Neural cell (in vitro differentiated cells): Measurements from ENCODE around the gene UQCR11. TPM values are rescaled to one million over a fixed set of nuclear protein-coding genes. Genes with fewer than 3 reads are reported as not detected.

Experiments used
- H2AFZ ChIP-seq: fragments of 200-600, 300-800 bp; sonication (generic), shearing (Covaris generic); 2 replicates; pipeline ENCODE4 v1.6.0; 2014; ENCODE audit warnings: low read depth, mild to moderate bottlenecking, antibody characterized with exemption, low read length, moderate library complexity
- H3F3A ChIP-seq: fragments of 200-600 bp; shearing (Covaris generic); 2 replicates; pipeline ENCODE4 v1.6.1; 2016; ENCODE audit warnings: mild to moderate bottlenecking, moderate library complexity, mixed read lengths, antibody characterized with exemption, low read length; ENCODE audit not compliant: insufficient read depth, poor library complexity, severe bottlenecking
- H3K27ac ChIP-seq: fragments of 200-600, 300-800 bp; sonication (generic), shearing (Covaris generic); 2 replicates; pipeline ENCODE4 v1.5.1; 2014; ENCODE audit warnings: mild to moderate bottlenecking, low read length, moderate library complexity
- H3K27me3 ChIP-seq: fragments of 300-800, 200-600 bp; sonication (generic), shearing (Covaris generic); 2 replicates; pipeline ENCODE4 v1.6.0; 2014; ENCODE audit warnings: mild to moderate bottlenecking, low read depth, low read length, moderate library complexity; ENCODE audit not compliant: insufficient read depth
- H3K36me3 ChIP-seq: fragments of 300-800, 200-600 bp; sonication (generic), shearing (Covaris generic); 2 replicates; pipeline ENCODE4 v1.5.1; 2014; ENCODE audit warnings: mild to moderate bottlenecking, antibody characterized with exemption, low read length, moderate library complexity; ENCODE audit not compliant: insufficient read depth
- H3K4me2 ChIP-seq: fragments of 300-800, 200-600 bp; sonication (generic), shearing (Covaris generic); 2 replicates; pipeline ENCODE4 v1.6.0; 2014; ENCODE audit warnings: mild to moderate bottlenecking, low read length
- H3K4me3 ChIP-seq: fragments of 300-800, 200-600 bp; sonication (generic), shearing (Covaris generic); 2 replicates; pipeline ENCODE4 v1.5.1; 2014; ENCODE audit warnings: mild to moderate bottlenecking, low read length, moderate library complexity
- H3K79me2 ChIP-seq: fragments of 200-600 bp; shearing (Covaris generic); replicated peaks from 2 replicates; pipeline ENCODE4 v1.6.0; 2014; ENCODE audit warnings: mild to moderate bottlenecking, low read length, moderate library complexity; ENCODE audit not compliant: insufficient read depth
- H3K9ac ChIP-seq: fragments of 300-800, 200-600 bp; sonication (generic), shearing (Covaris generic); 2 replicates; pipeline ENCODE4 v1.6.1; 2016; ENCODE audit warnings: mild to moderate bottlenecking, low read length, mixed read lengths
- H3K9me2 ChIP-seq: fragments of 200-600 bp; shearing (Covaris generic); 2 replicates; pipeline ENCODE4 v1.6.1; 2016; ENCODE audit warnings: mild to moderate bottlenecking, low read length, mixed read lengths; ENCODE audit not compliant: insufficient read depth
- H3K9me3 ChIP-seq: fragments of 200-600, 300-800 bp; sonication (generic), shearing (Covaris generic); 2 replicates; pipeline ENCODE4 v1.6.1; 2016; ENCODE audit warnings: mild to moderate bottlenecking, mixed run types, low read length, moderate library complexity, mixed read lengths
- H4K20me1 ChIP-seq: fragments of 200-600 bp; shearing (Covaris generic); 2 replicates; pipeline ENCODE4 v1.6.1; 2016; ENCODE audit warnings: mild to moderate bottlenecking, mixed run types; ENCODE audit not compliant: insufficient read depth
- EP300 ChIP-seq: fragments of 450-650 bp; conservative IDR thresholded peaks from 2 replicates; pipeline ENCODE4 v1.6.1; 2014; ENCODE audit warnings: antibody characterized with exemption, mild to moderate bottlenecking, moderate library complexity; ENCODE audit not compliant: poor library complexity, severe bottlenecking
- EZH2 ChIP-seq: fragments of 200-600, 300-800 bp; shearing (Covaris generic), sonication (generic); IDR thresholded peaks from 2 replicates; pipeline ENCODE4 v1.6.1; 2014; ENCODE audit warnings: antibody characterized with exemption, low read length, borderline replicate concordance, mild to moderate bottlenecking; ENCODE audit not compliant: insufficient read depth, poor library complexity, severe bottlenecking
- MXI1 ChIP-seq: fragments of 450-650 bp; conservative IDR thresholded peaks from 2 replicates; pipeline ENCODE4 v1.6.1; 2014; ENCODE audit warnings: antibody characterized with exemption, mild to moderate bottlenecking; ENCODE audit not compliant: poor library complexity, severe bottlenecking
- POLR2AphosphoS5 ChIP-seq: IDR thresholded peaks from 2 replicates; pipeline ENCODE4 v1.6.1; 2012
- RAD21 ChIP-seq: fragments of 450-650 bp; conservative IDR thresholded peaks from 2 replicates; pipeline ENCODE4 v1.6.1; 2014; ENCODE audit warnings: antibody characterized with exemption, mild to moderate bottlenecking, moderate library complexity
- SMC3 ChIP-seq: fragments of 450-650 bp; conservative IDR thresholded peaks from 2 replicates; pipeline ENCODE4 v1.6.1; 2014; ENCODE audit warnings: antibody characterized with exemption, mild to moderate bottlenecking, moderate library complexity; ENCODE audit not compliant: poor library complexity
- TAF1 ChIP-seq: IDR thresholded peaks from 2 replicates; pipeline ENCODE4 v1.6.1; 2012; ENCODE audit warnings: low read depth
- polyA plus RNA-seq: library from polyadenylated mRNA; depleted of rRNA; stranded (reverse); fragments of >200 nt; gene quantifications from 2 replicates; pipeline ENCODE4 v1.2.3, GENCODE V29; 2014
- TF ChIP-seq, protein P1 (sequence below): fragments of 450-650 bp; IDR thresholded peaks from 2 replicates; pipeline ENCODE4 v1.5.1; 2014; ENCODE audit warnings: antibody characterized with exemption, mild to moderate bottlenecking, moderate library complexity; ENCODE audit not compliant: poor library complexity, severe bottlenecking
- TF ChIP-seq, protein P2 (sequence below): IDR thresholded peaks from 2 replicates; pipeline ENCODE4 v1.6.1; 2012; ENCODE audit warnings: borderline replicate concordance

Gene UQCR11
- polyA plus RNA-seq, 1 donor from 2014 or later: 204 TPM

DNA sequence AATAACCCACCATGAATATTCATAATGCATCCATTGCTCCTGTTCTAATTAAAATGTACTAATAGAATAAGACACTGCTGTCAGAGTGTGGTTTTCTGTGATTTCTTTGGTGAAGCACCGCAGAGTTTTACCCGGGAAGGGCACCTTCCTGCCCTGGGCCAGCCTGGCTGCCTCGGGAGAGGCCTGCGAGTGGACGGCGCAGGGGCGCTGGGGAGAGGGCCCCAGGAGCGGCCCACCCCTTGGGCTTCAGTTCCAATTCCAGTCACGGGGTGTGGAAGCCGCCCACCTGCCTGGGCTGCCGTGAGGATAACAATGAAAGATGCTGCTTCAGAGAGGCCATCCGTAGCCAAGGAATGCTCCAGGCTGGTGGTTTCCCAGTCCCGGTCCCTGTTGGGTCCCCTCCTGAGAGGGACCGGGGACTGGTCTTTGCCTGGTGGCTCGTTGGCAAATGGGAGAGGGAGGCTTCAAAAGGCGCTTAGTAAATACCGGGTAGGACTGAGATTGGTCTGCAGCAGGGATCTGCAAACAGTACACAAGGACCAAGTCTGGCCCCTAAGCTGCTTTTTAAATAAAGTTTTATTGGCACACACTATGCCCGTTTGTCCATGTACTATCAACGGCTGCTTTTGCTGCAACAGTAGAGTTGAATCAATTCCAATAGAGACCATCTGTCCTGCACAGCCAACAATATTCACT, 29.1 kb upstream of the UQCR11 start:
- Histone ChIP-seq H3F3A (no peaks in the 10 kb centered on the region), H3K36me3 (no peaks in the 10 kb centered on the region), H3K27ac (no peak overlapping the region), H3K27me3 (no peaks in the 10 kb centered on the region), H3K9me3 (no peaks in the 10 kb centered on the region), H3K9ac (no peak overlapping the region), H2AFZ (no peak overlapping the region), H3K9me2 (no peaks in the 10 kb centered on the region), H3K4me2 (no peak overlapping the region), H3K79me2 (peaks cover 33% of the 10 kb centered on the region), H3K4me3 (no peak overlapping the region), H4K20me1 (no peaks in the 10 kb centered on the region)
- TF ChIP-seq POLR2AphosphoS5 (no peak), EP300 (no peak), RAD21 (no peak), SMC3 (no peak), TAF1 (no peak), EZH2 (no peak), MXI1 (no peak)
- TF ChIP-seq, protein P1, sequence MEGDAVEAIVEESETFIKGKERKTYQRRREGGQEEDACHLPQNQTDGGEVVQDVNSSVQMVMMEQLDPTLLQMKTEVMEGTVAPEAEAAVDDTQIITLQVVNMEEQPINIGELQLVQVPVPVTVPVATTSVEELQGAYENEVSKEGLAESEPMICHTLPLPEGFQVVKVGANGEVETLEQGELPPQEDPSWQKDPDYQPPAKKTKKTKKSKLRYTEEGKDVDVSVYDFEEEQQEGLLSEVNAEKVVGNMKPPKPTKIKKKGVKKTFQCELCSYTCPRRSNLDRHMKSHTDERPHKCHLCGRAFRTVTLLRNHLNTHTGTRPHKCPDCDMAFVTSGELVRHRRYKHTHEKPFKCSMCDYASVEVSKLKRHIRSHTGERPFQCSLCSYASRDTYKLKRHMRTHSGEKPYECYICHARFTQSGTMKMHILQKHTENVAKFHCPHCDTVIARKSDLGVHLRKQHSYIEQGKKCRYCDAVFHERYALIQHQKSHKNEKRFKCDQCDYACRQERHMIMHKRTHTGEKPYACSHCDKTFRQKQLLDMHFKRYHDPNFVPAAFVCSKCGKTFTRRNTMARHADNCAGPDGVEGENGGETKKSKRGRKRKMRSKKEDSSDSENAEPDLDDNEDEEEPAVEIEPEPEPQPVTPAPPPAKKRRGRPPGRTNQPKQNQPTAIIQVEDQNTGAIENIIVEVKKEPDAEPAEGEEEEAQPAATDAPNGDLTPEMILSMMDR: no peak
- TF ChIP-seq, protein P2, sequence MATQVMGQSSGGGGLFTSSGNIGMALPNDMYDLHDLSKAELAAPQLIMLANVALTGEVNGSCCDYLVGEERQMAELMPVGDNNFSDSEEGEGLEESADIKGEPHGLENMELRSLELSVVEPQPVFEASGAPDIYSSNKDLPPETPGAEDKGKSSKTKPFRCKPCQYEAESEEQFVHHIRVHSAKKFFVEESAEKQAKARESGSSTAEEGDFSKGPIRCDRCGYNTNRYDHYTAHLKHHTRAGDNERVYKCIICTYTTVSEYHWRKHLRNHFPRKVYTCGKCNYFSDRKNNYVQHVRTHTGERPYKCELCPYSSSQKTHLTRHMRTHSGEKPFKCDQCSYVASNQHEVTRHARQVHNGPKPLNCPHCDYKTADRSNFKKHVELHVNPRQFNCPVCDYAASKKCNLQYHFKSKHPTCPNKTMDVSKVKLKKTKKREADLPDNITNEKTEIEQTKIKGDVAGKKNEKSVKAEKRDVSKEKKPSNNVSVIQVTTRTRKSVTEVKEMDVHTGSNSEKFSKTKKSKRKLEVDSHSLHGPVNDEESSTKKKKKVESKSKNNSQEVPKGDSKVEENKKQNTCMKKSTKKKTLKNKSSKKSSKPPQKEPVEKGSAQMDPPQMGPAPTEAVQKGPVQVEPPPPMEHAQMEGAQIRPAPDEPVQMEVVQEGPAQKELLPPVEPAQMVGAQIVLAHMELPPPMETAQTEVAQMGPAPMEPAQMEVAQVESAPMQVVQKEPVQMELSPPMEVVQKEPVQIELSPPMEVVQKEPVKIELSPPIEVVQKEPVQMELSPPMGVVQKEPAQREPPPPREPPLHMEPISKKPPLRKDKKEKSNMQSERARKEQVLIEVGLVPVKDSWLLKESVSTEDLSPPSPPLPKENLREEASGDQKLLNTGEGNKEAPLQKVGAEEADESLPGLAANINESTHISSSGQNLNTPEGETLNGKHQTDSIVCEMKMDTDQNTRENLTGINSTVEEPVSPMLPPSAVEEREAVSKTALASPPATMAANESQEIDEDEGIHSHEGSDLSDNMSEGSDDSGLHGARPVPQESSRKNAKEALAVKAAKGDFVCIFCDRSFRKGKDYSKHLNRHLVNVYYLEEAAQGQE: no peak

DNA sequence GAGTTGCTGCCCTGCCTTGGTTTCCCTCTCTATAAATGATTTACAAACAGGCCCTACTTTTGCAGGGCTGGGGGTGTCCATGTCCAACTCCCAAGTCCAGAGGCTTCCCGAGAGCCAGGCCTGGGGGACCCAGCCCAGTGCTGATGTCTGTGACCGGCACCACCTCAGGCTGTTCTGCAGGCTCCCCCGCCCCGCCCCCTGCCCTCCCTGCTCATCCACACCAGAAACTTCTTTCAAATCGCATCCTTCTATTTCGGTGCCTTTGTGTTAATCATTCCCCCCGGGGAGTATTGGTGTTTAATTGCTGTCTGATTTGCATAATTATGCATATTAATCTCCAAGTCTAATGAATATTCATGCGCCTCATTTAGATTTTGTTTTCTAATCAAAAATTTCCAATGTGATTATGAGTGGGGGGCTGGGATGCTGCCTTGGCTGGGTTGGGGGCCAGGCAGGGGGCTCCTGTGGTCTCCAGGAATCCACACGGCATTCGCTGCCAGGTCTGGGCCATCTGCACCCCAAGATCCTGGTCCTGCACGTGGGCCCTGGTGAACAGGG, 28.1 kb upstream of the UQCR11 start:
- Histone ChIP-seq H3F3A (no peaks in the 10 kb centered on the region), H2AFZ (no peak overlapping the region), H3K9me3 (no peaks in the 10 kb centered on the region), H3K9me2 (no peaks in the 10 kb centered on the region), H3K9ac (no peak overlapping the region), H3K4me3 (no peak overlapping the region), H4K20me1 (no peaks in the 10 kb centered on the region), H3K27ac (no peak overlapping the region), H3K36me3 (no peaks in the 10 kb centered on the region), H3K27me3 (no peaks in the 10 kb centered on the region), H3K79me2 (peaks cover 24% of the 10 kb centered on the region), H3K4me2 (no peak overlapping the region)
- TF ChIP-seq EP300: no peak
- no peak for TF ChIP-seq POLR2AphosphoS5
- TF ChIP-seq MXI1: no peak
